T-helper 2 cell (primary cell): ENCODE measurements around the gene SETD3.
A peak's percentile ranks its signal among the peaks of the same experiment; 100 is the strongest.

Experiments
- DNase-seq, 5 experiments: peaks; one replicate each; pipeline versions ENCODE4 v3.0.0 to v3.0.0-alpha.2; 2012 to 2022

Gene SETD3

DNA sequence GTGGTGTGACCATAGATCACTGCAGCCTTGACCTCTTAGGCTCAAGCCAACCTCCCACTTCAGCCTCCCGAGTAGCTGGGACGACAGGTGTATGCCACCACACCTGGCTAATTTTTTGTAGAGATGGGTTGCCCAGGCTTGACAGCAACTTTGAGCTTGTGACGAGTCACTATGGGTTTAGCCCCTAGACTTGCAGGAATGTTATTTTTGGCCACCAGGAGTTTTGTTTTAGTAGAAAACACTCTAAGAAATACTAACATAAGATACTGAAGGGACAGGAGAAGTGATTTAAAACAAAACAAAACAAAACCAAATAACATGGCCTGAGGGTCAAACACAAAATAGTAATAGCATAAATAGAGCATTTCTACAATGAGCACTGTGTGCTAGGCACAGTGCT is 26.4 kb downstream of the SETD3 start:
- no peak for DNase-seq

DNA sequence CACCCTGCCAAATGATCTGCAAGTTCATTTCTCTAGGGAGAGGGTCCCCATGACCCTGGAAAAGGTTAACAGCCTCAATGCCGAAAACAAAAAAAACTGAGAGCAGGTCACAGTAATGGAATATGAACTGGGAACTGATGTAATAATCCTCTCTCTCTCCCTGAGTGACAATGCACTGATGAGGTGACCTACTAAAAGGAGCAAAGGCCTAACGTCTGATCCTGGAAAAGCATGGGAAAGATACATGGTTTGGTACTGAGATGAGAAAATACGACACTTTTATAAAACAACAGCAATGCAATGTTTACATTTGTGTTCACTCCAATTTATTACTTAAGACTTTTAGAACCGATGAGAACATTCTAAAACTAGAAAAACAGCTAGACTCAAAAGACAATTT is 27.7 kb downstream of the SETD3 start:
- DNase-seq = no peak

DNA sequence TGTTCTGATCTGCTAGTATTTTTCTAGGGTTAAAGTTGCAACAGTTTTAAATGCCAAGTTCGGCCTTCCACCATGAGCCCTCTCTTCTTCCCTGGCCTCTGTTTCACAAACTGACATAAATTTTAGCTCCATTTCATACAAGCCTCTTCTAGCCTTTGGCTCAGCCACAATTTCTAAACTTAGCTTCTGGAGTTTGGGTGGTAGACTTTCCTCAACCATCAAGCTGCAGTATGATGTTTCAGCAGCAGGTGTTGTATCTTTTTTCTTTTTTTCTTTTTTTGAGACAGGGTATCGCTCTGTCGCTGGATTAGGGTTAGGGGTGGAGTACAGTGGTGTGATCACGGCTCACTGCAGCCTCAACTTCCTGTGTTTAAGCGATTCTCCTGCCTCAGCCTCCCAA is 29.4 kb downstream of the SETD3 start:
- DNase-seq = no peak

DNA sequence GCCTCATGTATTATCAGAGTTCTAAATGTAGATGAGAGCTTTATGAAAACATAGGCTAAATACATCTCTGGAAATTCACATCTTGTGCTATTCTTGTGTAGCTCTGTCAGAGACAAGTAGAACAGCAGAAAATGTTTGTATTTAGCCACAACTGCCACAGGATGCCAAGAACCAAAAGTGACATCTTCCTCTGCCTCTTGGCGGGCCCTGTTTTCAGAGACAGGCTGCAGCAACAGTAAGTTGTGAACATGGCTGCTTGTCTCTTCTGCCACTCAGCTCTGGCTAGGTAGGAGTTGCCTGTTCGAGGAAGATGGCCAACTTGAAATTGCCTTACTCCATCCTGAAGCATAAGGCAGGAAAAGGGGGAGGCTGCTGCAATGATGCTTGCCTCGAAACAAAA is 30.4 kb downstream of the SETD3 start:
- no peak for DNase-seq

- DNase-seq = no peak
Measured at GRCh38 chr14:99447739-99448138, 32.9 kb downstream of the SETD3 start.

GRCh38 chr14:99445931-99446330 is 34.7 kb downstream of the SETD3 start:
- no peak for DNase-seq

- peak in 1 of 5 experiments; percentile 73 for DNase-seq
Measured at GRCh38 chr14:99441918-99442317, 38.7 kb downstream of the SETD3 start.

DNA sequence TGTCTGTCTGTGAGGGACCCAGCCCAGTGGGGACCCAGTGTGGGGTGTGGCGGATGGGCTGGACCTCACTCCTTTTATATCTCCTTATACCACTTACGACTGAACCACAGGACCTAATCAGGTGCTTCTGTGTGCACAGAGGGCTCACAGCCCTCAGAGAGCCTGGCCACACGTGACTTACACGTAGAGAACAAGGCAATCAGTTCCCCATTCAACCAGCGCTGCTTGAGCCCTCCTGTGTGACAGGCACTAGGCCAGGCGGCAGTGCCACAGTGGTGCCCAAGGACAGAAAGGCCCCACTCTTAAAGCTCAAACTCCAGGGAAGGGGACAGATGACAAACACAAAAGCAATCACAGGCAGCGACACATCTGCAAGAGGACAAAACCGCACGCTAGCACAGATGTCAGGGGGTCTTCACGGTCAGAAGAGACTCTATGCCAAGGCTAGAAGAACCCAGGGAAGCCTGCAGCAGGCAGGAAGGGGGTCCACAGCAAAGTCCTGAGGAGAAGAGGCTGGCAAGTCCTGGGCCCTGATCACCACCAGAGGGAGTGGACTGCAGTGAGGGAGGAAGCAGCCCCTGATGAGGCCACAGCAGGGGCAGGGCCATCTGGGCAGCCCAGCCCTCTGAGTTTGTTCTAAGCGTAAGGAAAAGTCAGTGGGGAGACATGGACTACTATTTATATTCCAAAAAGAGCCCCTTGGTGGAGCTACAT is 39.3 kb downstream of the SETD3 start:
- DNase-seq = no peak

- DNase-seq = no peak
Measured at GRCh38 chr14:99440278-99440677, 40.4 kb downstream of the SETD3 start.

- no peak for DNase-seq
Measured at GRCh38 chr14:99437706-99438105, 43.0 kb downstream of the SETD3 start.

DNA sequence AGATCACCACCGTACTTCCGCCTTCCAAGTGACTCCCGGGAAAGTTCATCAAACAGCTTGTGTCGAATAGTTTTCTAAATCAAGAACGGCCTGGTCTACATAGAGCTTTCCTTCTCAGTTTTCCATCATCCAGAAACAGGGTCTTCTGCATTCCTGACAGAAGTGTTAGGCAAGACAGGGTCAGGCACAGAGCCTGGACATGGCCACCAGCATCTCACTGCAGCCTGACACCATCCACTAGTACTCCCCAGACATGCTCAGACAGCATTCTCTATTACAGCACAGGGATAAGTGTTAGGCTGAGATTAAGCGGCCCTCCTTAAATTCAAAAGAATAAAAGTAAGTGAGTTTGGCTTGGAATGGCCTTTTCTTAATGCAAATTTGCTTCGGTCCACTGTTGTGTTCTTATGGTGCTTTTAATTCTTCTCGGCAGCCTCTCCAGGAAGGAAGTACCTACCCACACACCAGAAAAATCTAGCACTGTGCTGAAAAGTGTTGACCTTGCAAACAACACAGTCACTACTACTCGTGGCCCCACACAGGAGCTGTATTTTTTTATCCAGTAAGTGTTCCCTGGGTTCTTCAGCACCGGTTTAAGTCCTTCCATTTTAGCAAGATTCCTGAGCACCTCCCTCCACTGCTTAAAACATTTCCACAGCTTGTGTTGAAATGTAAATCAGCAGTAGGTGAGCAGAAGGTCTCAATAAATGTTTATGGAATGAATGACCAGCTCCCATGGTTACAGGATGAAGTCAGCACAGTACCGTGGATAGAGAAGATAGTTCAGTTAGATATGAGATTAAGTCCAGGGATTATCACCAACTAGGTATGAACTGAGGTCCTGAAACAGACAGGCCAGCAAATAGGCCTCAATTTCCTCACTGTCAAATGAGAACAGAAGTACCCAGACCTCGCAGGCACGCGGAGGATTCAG is 44.1 kb downstream of the SETD3 start:
- peak in 2 of 5 experiments; percentile 10 to 79 for DNase-seq

DNA sequence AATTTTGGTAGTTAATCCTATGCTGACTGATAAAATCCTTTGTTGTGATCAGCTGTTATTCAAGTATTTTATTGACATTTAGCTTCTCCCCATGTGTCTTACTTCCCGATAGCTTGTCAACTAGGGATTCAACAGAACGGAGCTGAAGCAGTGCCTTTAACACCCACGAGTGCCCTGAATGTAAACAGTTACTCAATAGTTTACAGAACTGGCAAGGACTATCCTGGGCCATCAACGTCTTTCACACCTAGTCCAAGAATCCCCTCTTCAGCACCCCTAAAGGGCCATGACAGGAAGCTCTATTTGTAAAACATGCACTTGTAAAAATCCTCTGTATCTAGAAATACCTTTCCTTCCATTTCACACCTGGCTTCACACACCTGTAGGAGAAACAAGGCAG is 45.3 kb downstream of the SETD3 start:
- no peak for DNase-seq

- no peak for DNase-seq
Measured at GRCh38 chr14:99432485-99432884, 48.2 kb downstream of the SETD3 start.

- no peak for DNase-seq
Measured at GRCh38 chr14:99431986-99432385, 48.7 kb downstream of the SETD3 start.

DNA sequence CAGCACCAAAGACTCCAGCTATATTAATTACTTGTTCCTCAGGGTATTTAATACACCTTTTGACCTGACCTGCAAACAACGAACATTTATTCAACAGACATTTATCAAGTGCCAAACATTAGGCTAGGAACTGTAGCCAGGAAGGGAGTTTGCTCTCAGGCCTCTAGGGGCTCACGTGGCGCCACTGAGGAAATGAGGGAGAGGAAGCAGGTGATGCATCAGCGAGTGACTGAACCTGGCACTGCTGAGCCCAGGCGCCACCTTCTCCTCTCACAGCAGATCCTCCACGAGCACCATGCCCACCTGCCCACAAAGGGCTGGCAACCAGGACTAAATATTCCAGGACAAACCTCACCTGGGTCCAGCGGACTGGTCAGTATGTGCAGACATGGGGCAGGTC is 50.2 kb downstream of the SETD3 start:
- peak in 2 of 5 experiments; percentile 7 to 40 for DNase-seq

DNA sequence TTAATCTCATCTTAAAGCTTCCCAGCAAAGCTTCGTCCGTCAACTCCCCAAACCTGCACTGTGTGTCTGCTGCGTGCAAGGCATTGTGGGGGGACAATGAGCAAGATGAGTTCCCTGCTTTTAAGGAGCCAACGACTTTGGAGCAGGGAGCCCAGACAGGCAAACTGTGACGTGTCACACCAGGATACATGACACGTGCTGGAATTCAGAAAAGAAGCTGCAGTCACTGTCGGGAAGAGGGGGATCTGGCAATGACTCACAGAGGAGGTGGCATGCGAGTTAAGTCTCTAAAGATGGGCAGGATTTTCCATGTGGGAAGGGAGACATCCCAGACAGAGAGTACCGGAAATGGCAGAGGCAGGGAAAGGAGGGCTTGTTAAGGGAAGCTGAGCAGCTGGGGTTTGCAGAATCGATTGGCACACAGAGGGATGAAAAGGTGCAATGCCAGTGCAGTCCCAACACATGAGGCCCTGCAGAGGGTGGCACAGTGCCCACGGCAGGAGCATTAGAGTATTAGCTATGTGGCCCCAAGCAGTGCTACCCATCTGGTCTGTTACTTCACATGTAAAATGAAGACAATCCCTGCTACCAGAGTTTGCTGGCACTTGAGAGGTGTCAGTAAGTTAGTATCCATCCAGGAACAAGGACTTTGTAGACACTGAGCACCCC is 52.9 kb downstream of the SETD3 start:
- DNase-seq = no peak

GRCh38 chr14:99426813-99427346 is 53.8 kb downstream of the SETD3 start:
- no peak for DNase-seq

- no peak for DNase-seq
Measured at GRCh38 chr14:99426265-99426664, 54.4 kb downstream of the SETD3 start.

GRCh38 chr14:99425272-99425681 is 55.4 kb downstream of the SETD3 start:
- DNase-seq = no peak

DNA sequence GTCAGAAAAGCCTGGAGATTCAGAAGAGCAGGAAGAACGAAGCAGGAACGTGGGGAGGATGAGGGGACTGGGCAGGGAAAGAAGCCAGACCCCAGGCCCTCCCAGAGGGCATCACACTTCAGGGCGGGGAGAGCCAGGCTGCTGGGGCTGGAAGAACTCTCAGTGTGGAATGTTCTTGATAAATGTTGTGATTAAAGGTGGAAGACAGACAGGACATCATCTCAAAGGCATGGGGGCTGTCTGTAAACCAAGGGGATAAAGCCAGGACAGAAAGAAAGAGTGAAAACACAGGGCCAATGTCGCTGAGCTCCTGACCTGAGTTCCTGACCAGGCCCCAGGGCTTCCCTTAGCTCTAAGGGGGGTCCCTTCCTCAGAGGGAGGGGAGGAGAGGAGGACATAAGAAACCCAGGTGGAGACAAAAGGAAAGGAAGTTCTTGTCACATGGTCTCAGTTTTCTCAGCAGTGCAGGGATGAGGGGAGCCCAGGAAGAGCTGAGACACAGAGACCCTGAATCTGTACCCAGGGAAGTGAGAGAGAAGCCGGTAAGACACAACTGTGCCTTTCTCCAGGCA is 56.3 kb downstream of the SETD3 start:
- DNase-seq = no peak

DNA sequence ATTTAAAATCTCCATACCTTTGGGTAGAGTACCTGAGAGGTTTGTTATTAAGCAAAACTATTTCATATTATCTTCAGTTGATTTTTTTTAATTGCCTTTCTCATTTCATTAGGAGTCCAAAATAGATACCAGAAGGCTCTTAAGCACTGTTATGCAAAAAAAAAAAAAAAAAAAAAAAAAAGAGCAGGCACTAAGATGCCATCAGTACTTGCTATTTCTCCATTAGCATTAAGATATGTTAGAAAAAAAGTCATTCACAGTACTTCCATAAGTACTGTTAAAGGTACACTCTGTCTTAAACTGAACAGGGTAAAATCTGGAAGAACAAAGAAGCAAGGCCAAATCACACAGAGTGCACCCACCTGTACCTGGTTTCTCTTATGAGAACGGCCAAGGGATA is 57.2 kb downstream of the SETD3 start:
- no peak for DNase-seq

GRCh38 chr14:99422228-99423010 is 58.2 kb downstream of the SETD3 start:
- no peak for DNase-seq
